B cell (primary cell): ENCODE measurements around the gene CZIB. TPM values are rescaled to one million over a fixed set of nuclear protein-coding genes. Genes with fewer than 3 reads are reported as not detected.

Experiments used
- ATAC-seq: fragments of 200-7000 bp; cut with Tn5 transposase; one replicate; pipeline ENCODE4 v1.10.0; 2021; ENCODE audit warnings: low read depth, mild to moderate bottlenecking, moderate number of reproducible peaks, moderate library complexity
- CTCF ChIA-PET: fragments of 350-600 bp; sonication (Branson Sonifier 250); formaldehyde crosslinking; loops from one replicate; lab custom pipeline; 2021; ENCODE audit warnings: antibody characterized with exemption, inconsistent platforms; lab: Charles Lee
- POLR2A ChIA-PET: fragments of 350-600 bp; sonication (Branson Sonifier 250); formaldehyde crosslinking; loops from one replicate; lab custom pipeline; 2021; ENCODE audit warnings: antibody characterized with exemption; lab: Charles Lee
- DNase-seq: peaks from one replicate; pipeline ENCODE4 v3.0.0; 2013
- H2AFZ ChIP-seq: 2 replicates; pipeline ENCODE4 v1.6.1; 2012; ENCODE audit warnings: mild to moderate bottlenecking, low read depth, low read length; ENCODE audit not compliant: insufficient read depth, poor library complexity, severe bottlenecking
- H3K27ac ChIP-seq, 2 donors: 1 replicate in 1 of 2; 2 replicates in 1 of 2; pipeline ENCODE4 v1.5.1; 2012 to 2013; ENCODE audit warnings: low read length in 2 of 2, mild to moderate bottlenecking in 2 of 2, moderate library complexity in 1 of 2
- H3K27me3 ChIP-seq, 4 experiments: fragments of 200-600 bp in 1 of 4; sonication (generic) in 1 of 4; replicated peaks in 1 of 4; 1 replicate in 2 of 4; 2 replicates in 2 of 4; pipeline versions ENCODE4 v1.6.1 to v1.7.0; 2013 to 2016; ENCODE audit warnings: low read length in 3 of 4, mild to moderate bottlenecking in 2 of 4, mixed read lengths in 1 of 4, moderate library complexity in 1 of 4; ENCODE audit not compliant: insufficient read depth in 4 of 4, control insufficient read depth in 3 of 4; ENCODE audit errors: control extremely low read depth in 1 of 4
- H3K36me3 ChIP-seq, 2 experiments: replicated peaks in 1 of 2; 1 replicate in 1 of 2; 2 replicates in 1 of 2; pipeline versions ENCODE4 v1.6.1 to v1.7.1; 2013; ENCODE audit warnings: low read length in 1 of 2; ENCODE audit not compliant: insufficient read depth in 2 of 2, control insufficient read depth in 1 of 2; ENCODE audit errors: control extremely low read depth in 1 of 2, extremely low read depth in 1 of 2
- H3K4me1 ChIP-seq, 2 donors: fragments of 200-600 bp in 1 of 2; sonication (generic) in 1 of 2; 1 replicate in 1 of 2; 2 replicates in 1 of 2; pipeline versions ENCODE4 v1.5.1 to v1.6.1; 2013 to 2017; ENCODE audit warnings: low read length in 2 of 2; ENCODE audit not compliant: control insufficient read depth in 2 of 2, insufficient read depth in 2 of 2
- H3K4me2 ChIP-seq: replicated peaks from 2 replicates; pipeline ENCODE3; 2012; ENCODE audit warnings: mild to moderate bottlenecking, low read depth, low read length; ENCODE audit not compliant: poor library complexity, severe bottlenecking
- H3K4me3 ChIP-seq, 5 experiments: fragments of 200-600 bp in 1 of 5; sonication (generic) in 1 of 5; 1 replicate in 3 of 5; 2 replicates in 2 of 5; pipeline versions ENCODE4 v1.5.1 to v1.7.0; 2011 to 2016; ENCODE audit warnings: low read length in 4 of 5, mild to moderate bottlenecking in 4 of 5, low read depth in 2 of 5, control low read depth in 1 of 5, moderate library complexity in 1 of 5; ENCODE audit not compliant: insufficient read depth in 1 of 5; ENCODE audit errors: control extremely low read depth in 1 of 5, extremely low read depth in 1 of 5
- H3K79me2 ChIP-seq: fragments of 200-600 bp; sonication (generic); one replicate; pipeline ENCODE4 v1.6.0; 2016; ENCODE audit warnings: low read length; ENCODE audit not compliant: control insufficient read depth, insufficient read depth
- H3K9ac ChIP-seq: fragments of 200-600 bp; sonication (generic); 2 replicates; pipeline ENCODE4 v1.6.1; 2017; ENCODE audit warnings: mild to moderate bottlenecking, low read length, moderate library complexity
- H3K9me3 ChIP-seq, 3 donors: one replicate each; pipeline versions ENCODE4 v1.6.1 to v1.7.1; 2013; ENCODE audit warnings: low read length in 2 of 3; ENCODE audit not compliant: control insufficient read depth in 2 of 3, insufficient read depth in 1 of 3; ENCODE audit errors: control extremely low read depth in 1 of 3
- H4K20me1 ChIP-seq: 2 replicates; pipeline ENCODE4 v1.6.0; 2012; ENCODE audit warnings: mild to moderate bottlenecking, low read length; ENCODE audit not compliant: insufficient read depth, control insufficient read depth, poor library complexity, severe bottlenecking
- H3K27ac Mint-ChIP-seq: one replicate; pipeline ENCODE4 v1.8.0; 2021; ENCODE audit warnings: mixed read lengths
- H3K27me3 Mint-ChIP-seq: one replicate; pipeline ENCODE4 v1.8.0; 2021; ENCODE audit warnings: mixed read lengths
- H3K4me1 Mint-ChIP-seq: one replicate; pipeline ENCODE4 v1.8.0; 2021; ENCODE audit warnings: mixed read lengths
- H3K4me3 Mint-ChIP-seq: one replicate; pipeline ENCODE4 v1.8.0; 2021; ENCODE audit warnings: mixed read lengths
- H3K9me3 Mint-ChIP-seq: one replicate; pipeline ENCODE4 v1.8.0; 2022; ENCODE audit warnings: mixed read lengths; ENCODE audit not compliant: insufficient read depth
- CTCF ChIP-seq: fragments of 200-600 bp; IDR thresholded peaks from one replicate; pipeline ENCODE4 v1.8.0; 2022; ENCODE audit warnings: antibody characterized with exemption, mild to moderate bottlenecking
- EZH2 ChIP-seq: IDR thresholded peaks from 2 replicates; pipeline ENCODE4 v1.6.1; 2012; ENCODE audit warnings: borderline replicate concordance, low read depth, mild to moderate bottlenecking, moderate library complexity, low read length; ENCODE audit not compliant: insufficient read depth, poor library complexity, severe bottlenecking
- intact Hi-C: fragments of 100-400 bp; cut with micrococcal nuclease; formaldehyde crosslinking; loops from one replicate; pipeline ENCODE4 v1.10.0; 2022
- polyA plus RNA-seq: library from polyadenylated mRNA; depleted of rRNA; stranded (reverse); fragments of >200 nt; gene quantifications from 2 replicates; pipeline ENCODE4 v1.2.3, GENCODE V29; 2012
- total RNA-seq, 2 donors: library from RNA; stranded (reverse); fragments of 120-200 nt in 1 of 2; gene quantifications; 1 replicate in 1 of 2; 2 replicates in 1 of 2; pipeline versions ENCODE4 v1.2.3 to v1.2.4, GENCODE V29; 2013 to 2022

Gene CZIB
- total and polyA plus RNA-seq, 2 donors (not counting 1 experiment from before 2014, with no cell fraction given): 47.9 to 62.0 TPM

DNA sequence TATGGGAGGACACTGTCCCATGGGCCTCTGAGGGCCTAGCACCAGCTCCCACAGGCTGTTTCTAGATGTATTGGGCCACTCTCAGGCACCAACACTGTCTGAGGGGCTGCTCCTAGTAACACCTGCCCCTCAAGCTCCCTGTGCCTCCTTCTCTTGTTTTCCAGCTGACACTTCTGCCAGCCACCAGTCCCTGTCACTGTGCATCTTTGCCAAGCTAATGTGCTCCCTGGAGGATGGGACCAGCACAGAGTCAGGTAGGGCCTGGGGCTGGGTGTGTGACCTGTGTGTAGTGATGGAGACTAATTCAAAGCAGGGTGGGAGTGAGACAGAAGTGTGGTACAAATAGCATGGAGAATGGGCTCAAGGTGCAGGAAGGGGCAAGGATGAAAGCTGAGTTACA is 47.3 kb upstream of the CZIB start:
- Histone ChIP-seq H4K20me1 (no peaks in the 10 kb centered on the region), H3K4me1 (peaks cover 0 to 10% of the 10 kb centered on the region in 2 donors), H3K4me3 (no peak overlapping the region), H2AFZ (no peak overlapping the region), H3K9me3 (no peaks in the 10 kb centered on the region), H3K27ac (no peak overlapping the region), H3K79me2 (no peaks in the 10 kb centered on the region), H3K36me3 (peaks cover 0 to 5% of the 10 kb centered on the region in 2 experiments), H3K4me2 (no peak overlapping the region), H3K27me3 (no peaks in the 10 kb centered on the region), H3K9ac (no peak overlapping the region)
- intact Hi-C loops: no loop called here
- ChIA-PET CTCF (interaction anchor here (3.6 kb wide), 1 partner anchor 10 kb away, joined by 17 read pairs; no protein-coding TSS in a partner anchor), POLR2A (no interaction called here)
- H3K27me3 Mint-ChIP-seq: no peaks in the 10 kb centered on the region
- peaks cover 8% of the 10 kb centered on the region for H3K4me1 Mint-ChIP-seq
- H3K9me3 Mint-ChIP-seq: no peaks in the 10 kb centered on the region
- ATAC-seq (no peak), DNase-seq (no peak)
- TF ChIP-seq EZH2 (no peak), CTCF (no peak)
- no peak overlapping the region for H3K4me3 Mint-ChIP-seq
- no peak overlapping the region for H3K27ac Mint-ChIP-seq

GRCh38 chr1:53266038-53266437 is 45.6 kb upstream of the CZIB start:
- H3K4me3 Mint-ChIP-seq: no peak overlapping the region
- POLR2A ChIA-PET: no interaction called here

More at GRCh38 chr1:53266038-53266437, 45.6 kb upstream of the CZIB start:
- Histone ChIP-seq H3K4me1 (peaks cover 0 to 10% of the 10 kb centered on the region in 2 donors), H4K20me1 (no peaks in the 10 kb centered on the region), H3K4me3 (no peak overlapping the region), H3K4me2 (no peak overlapping the region), H3K9ac (no peak overlapping the region), H3K27ac (no peak overlapping the region), H3K9me3 (no peaks in the 10 kb centered on the region), H3K79me2 (no peaks in the 10 kb centered on the region), H3K36me3 (peaks cover 0 to 5% of the 10 kb centered on the region in 2 experiments), H2AFZ (no peak overlapping the region), H3K27me3 (no peaks in the 10 kb centered on the region)
- DNase-seq (no peak), ATAC-seq (no peak)
- Mint-ChIP-seq H3K4me1 (peaks cover 8% of the 10 kb centered on the region), H3K9me3 (no peaks in the 10 kb centered on the region), H3K27ac (no peak overlapping the region), H3K27me3 (no peaks in the 10 kb centered on the region)
- intact Hi-C loops: no loop called here
- CTCF ChIA-PET: interaction anchor here (1.5 to 3.6 kb wide), 2 partner anchors 8 to 12 kb away, joined by 4 to 17 read pairs; no protein-coding TSS in a partner anchor
- TF ChIP-seq CTCF (no peak), EZH2 (no peak)
